GM18520 (cell line): Measurements from ENCODE around the gene CLUH.
"Not testable (repeated sequence)": the region's sequence is repeated elsewhere in the genome, so short reads cannot be mapped to it uniquely, and the experiment has no call there.

ENCODE experiments used
- ATAC-seq: cut with Tn5 transposase; IDR thresholded peaks from one replicate; pipeline ENCODE4 v1.9.1; 2021; ENCODE audit not compliant: unreplicated experiment

The CLUH gene

DNA sequence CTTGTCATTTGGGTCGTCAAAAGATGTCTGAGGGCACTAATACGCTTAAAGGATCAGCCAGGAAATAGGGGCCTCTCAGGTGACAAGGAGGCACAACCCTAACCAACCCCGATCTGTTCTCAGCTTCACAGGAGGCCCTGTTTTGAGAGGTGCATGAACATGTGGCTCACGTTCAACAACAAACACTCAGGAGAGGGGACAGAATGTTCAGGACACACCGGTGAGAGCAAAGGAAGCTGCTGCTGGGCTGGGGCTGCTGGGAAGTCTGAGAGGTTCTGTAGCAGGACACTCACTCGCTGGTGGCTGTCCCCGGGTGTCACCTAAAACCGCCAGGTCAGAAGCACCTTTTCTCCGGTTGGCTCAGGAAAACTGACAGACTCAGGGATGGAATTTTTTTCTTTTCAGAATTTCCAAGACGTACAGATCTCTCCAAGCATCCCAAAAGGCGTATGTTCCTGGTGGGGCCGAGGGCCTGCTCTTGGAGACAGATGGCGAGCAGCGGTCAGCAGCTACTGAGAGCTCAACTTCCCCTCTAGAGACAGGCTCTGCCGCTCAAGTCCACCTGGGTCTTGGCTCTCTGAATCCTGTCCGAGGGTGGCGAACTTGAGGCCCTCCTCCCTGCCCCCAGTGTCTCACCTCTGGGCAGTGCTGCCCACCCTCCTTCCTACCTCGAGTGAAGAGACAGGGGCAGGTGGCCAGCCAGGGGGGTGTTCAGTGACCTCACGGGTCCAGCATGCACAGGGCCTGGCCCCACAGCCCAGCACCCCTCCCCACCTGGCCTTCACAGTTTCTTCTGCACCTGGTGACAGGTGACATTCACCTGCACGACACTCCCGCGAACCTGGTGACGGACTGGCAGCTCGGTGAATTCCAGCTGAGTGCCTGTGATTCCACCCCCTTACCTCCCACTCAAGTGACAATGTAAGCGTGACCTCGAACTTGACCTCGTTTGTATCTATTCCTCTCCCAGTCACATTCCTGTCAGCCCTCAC is 22.9 kb downstream of the CLUH start:
- ATAC-seq: no peak

DNA sequence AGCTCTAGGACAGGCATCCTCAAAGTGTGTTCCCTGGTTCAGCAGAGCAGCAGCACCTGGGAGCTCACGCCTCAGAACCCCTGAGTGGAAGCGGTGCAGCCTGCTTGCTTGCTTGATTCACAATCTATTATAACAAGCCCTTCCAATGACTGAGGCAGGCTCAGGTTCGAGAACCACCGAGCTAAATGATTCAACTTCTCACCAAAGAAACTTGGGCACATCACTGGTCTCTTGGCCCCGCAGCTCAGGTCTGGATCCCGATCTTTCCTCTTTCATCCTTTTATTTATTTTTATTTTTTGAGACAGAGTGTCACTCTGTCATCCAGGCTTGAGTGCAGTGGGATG is 24.5 kb downstream of the CLUH start:
- no peak for ATAC-seq

DNA sequence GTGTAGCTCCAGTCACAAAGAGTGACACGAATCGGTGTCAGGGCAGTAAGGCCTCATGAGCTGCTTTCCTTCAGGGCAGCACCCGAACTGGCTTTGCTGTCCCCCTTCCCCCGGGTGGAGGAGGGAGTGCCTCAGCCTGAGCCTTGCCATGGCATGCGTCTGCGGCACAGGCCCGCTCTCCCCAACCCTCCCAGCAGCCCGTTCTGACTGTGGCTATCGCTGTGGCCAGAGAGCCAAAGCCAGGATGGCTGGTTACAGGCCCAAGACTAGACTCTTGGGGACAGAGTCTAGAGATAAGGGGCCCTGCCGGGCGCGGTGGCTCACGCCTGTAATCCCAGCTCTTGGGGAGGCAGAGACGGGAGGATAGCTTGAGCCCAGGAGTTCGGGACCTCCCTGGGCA is 25.9 kb downstream of the CLUH start:
- no peak for ATAC-seq

DNA sequence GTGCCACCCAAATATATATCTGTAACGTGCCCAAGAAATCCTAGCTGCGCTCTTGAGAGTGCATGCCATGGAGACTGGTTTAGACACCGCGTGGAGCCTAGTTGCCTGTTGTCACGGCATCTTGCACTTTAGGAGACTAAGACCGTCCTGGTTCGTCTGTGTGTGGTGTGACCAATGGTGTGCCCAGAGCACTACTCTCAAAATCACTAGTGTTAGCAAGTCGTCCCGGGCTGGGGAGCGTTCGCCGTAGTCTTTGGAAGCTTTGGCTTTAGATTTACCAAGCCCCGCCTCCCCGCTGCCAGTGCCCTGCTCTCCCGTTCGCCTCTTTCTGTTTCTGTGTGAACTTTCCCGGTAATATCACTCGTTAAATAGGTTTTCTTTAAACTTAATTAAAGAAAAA is 27.0 kb downstream of the CLUH start:
- no peak for ATAC-seq

DNA sequence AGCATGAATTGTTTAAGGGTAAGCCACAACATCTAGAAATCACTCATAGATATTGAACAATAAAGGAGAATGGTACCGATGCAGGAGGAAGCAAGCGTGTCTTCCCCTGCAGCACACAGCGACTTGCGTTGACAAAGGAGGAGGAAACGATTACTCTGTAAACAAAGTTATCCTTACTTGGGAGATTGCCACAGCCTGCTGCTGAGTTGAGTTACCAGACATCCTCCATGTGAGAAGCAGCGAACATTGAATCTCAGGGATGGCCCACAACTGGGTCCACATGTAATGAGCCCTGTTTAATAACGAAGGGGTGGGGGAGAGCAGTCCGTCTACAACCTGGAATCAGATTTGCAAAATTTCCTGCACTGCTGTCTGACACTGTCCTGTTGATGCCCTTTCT is 27.7 kb downstream of the CLUH start:
- no peak for ATAC-seq

DNA sequence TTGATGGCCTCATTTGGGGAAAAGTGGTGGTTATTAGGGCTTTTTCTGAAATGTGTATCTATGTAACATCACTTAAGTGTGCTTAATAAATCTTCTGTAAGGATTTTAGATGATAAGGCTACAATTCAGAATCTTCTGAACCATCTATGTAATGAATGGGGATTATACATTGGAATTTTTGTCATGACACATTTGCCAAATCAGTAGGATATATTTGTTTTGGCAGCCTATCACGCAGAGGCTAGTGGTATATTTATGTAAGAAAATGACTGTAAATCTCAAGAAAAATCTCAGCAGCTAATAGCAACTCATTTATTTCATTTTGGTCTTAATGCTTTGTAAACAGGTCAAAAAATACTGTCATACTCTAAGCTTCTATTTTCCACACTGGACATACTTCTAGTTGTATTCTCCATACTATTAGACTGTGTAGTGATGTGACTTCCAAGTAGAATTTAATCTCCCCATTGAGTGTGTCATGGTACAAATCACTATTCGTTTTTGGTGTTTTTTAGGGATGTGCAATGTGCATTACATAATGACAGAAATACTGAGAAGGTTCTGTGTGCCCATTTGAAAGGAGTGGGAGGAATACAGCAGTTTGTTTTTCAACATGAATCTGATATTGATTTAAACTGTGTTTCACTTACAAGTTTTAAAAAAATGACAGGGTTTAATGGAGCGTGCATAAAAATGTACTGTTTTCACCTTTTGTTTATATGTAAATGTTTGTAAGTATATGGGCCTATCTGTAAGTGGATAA is 29.2 kb downstream of the CLUH start:
- ATAC-seq: no peak

DNA sequence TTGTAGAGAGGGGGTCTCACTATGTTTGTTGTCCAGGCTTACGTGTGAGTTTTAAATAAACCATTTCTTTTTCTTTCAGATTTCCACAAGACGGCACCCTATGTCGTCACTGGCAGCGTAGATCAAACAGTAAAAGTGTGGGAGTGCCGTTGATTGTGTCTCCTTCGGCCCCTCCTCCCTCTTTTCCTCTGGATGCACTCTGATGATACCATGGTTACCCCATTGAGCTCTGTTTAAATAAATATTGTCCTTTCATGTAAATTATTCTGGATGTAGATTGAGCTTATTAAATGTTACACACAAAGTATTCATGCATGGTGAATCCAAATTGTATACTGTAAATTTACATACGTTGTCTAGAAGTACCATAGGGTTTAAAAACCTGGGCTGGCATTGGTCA is 29.9 kb downstream of the CLUH start:
- no peak for ATAC-seq

DNA sequence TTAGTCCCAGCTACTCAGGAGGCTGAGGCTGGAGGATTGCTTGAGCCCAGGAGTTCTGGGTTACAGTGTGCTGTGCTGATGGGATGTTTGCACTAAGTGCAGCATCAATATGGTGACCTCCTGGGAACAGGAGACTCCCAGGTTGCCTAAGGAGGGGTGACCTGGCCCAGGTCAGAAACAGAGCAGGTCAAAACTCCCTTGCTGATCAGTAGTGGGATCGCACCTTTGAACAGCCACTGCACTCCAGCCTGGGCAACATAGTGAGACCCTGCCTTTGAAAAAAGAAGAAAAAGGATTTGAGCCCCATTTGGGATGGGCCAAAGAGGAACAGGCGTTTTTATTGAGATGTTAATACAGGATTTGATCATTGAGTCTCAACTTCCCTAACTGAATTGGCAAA is 30.6 kb downstream of the CLUH start:
- no peak for ATAC-seq

DNA sequence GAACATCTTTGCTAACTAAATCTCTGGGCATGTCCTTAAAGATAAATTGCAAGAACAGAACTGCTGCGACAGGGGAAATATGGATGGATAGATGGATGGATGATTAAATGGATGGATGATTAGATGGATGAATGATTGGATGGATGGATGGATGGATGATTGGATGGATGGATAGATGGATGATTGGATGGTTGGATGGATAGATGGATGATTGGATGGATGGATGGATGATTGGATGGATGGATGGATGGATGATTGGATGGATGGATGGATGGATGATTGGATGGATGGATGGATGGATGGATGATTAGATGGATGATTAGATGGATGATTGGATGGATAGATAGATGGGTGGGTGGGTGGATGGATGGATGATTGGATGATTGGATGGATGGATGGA is 32.3 kb downstream of the CLUH start:
- not testable (repeated sequence) for ATAC-seq

DNA sequence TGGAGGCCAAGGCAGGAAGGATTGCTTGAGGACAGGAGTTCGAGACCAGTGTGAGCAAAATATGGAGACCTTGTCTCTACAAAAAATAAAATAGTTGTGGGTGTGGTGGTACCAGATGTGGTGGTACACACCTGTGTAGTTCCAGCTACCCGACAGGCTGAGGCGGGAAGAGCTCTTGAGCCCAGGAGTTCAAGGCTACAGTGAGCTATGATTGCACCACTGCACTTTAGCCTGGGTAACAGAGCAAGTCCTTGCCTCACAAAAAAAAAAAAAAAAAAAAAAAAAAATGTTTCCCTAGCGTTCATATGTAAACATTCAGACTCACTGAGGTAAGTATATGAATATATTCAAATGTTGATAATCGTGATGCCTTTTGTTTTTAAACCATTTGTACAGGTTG is 39.5 kb downstream of the CLUH start:
- no peak for ATAC-seq

DNA sequence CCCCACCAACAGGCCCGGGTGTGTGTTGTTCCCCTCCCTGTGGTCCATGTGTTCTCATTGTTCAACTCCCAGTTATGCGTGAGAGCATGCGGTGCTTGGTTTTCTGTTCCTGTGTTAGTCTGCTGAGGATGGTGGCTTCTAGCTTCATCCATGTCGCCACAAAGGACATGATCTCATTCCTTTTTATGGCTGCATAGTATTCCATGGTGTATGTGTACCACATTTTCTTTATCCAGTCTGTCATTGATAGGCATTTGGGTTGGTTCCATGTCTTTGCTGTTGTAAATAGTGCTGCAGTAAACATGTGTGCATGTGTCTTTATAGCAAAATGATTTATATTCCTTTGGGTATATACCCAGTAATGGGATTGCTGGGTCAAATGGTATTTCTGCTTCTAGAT is 51.2 kb downstream of the CLUH start:
- not testable (repeated sequence) for ATAC-seq

DNA sequence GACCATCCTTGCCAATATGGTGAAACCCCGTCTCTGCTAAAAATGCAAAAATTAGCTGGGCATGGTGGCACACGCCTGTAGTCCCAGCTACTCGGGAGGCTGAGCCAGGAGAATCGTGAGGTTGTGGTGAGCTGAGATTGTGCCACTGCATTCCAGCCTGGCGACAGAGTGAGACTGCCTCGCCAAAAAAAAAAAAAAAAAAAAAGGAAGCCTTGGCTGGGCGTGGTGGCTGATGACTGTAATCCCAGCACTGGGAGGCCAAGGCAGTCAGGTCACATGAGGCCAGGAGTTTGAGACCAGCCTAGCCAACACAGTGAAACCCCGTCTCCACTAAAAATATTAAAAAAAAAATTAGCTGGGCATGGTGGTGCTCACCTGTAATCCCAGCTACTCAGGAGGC is 52.2 kb downstream of the CLUH start:
- ATAC-seq: not testable (repeated sequence)

DNA sequence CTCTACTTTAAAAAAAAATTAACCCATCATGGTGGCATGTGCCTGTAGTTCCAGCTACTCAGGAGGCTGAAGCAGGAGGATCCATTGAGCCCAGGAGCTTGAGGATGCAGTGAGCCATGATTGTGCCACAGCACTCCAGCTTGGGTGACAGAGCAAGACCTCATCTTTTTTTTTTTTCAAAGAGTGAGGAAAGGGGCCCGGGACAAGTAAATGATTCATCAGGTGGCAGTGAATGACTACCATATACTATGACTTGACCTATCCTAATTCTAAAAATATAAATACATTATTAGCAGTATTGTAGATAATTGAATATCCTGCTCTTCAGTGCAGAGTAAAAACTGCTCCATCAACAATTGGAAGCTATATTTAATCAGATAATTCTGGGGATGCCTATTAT is 55.3 kb downstream of the CLUH start:
- ATAC-seq: no peak

DNA sequence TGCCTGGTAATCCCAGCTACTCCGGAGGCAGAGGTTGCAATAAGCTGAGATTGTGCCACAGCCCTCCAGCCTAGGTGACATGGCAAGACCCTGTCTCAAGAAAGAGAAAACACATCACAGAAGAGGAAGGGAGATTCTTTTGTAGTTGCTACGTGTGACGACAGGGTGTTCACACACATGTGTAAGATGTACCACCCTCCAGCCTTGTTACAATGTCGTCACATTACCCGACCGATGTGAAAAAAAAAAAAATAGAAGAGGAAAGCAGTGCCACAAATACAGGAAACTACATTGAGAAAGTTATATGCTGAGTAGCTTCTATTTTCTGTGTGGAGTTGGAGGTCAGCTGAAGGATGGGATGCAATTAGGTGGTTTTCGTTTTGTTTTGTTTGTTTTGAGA is 56.0 kb downstream of the CLUH start:
- ATAC-seq: no peak

DNA sequence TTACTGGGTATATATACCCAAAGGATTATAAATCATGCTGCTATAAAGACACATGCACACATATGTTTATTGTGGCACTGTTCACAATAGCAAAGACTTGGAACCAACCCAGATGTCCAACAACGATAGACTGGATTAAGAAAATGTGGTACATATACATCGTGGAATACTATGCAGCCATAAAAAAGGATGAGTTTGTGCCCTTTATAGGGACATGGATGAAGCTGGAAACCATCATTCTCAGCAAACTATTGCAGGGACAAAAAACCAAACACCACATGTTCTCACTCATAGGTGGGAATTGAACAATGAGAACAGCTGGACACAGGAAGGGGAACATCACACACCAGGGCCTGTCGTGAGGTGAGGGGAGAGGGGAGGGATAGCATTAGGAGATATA is 58.7 kb downstream of the CLUH start:
- not testable (repeated sequence) for ATAC-seq

DNA sequence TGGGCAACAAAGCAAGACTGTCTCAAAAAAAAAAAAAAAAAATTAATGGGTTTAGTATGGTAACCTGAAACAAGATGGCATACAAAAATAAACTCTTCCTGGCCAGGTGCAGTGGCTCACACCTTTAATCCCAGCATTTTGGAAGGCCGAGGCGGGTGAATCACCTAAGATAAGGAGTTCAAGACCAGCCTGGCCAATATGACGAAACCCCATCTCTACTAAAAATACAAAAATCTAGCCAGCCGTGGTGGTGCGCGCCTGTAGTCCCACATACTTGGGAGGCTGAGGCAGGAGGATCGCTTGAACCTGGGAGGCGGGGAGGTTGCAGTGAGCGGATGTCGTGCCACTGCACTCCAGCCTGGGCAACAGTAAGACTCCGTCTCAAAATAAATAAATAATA is 62.4 kb downstream of the CLUH start:
- no peak for ATAC-seq

DNA sequence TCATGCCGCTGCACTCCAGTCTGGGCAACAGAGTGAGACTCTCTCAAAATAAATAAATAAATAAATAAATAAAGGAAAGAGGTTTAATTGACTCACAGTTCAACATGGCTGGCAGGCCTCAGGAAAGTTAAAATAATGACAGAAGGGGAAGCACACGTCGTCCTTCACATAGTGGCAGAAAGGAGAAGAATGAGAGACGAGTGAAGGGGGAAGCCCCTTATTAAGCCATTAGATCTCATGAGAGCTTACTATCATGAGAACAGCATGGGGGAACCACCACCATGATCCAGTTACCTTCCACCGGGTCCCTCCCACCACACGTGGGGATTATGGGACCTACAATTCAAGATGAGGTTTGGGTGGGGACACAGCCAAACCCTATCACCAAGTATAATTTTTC is 63.6 kb downstream of the CLUH start:
- ATAC-seq: no peak

DNA sequence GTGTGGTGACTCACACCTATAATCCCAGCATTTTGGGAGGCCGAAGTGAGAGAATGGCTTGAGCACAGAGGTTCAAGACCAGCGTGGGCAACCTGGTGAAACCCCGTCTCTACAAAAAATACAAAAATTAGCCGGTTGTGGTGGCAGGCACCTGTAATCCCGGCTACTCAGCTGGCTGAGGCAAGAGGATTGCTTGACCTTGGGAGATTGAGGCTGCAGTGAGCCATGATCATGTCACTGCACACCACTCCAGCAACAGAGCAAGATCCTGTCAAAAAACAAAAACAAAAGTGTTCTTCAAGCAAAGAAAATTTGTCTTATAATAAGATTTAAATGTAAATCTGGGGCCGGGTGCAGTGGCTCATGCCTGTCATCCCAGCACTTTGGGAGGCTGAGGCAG is 66.6 kb downstream of the CLUH start:
- ATAC-seq: no peak
